Loucy (cell line): Measurements from ENCODE around the gene TBCCD1.

Source experiments
- EZH2phosphoT487 ChIP-seq: fragments of 200-600 bp; IDR thresholded peaks from 2 replicates; pipeline ENCODE4 v1.6.1; 2018; ENCODE audit warnings: antibody characterized with exemption, mild to moderate bottlenecking, moderate library complexity, borderline replicate concordance
- TF ChIP-seq, protein P1 (sequence below): fragments of 200-600 bp; sonication (generic); conservative IDR thresholded peaks from 2 replicates; pipeline ENCODE4 v1.5.1; 2014; ENCODE audit warnings: mild to moderate bottlenecking, antibody characterized with exemption, low read length

DNA sequence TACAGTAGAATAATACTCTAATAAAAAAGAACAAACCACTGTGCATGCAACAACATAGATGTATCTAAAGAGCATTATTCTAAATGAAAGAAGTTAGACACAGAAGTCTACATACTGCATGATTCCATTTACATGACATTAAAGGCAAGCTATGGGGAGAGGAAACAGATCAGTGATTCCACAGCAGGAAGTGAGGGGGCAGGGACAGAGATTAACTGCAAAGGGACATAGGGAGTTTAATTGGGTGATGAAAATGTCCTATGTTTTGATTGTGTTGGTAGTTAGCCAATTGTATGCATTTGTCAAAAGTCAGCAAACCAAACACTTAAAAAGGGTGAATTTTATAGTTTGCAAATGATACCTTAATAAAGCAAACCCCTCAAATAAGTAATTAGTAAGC lies 36.7 kb downstream of the TBCCD1 start:
- TF ChIP-seq, protein P1, sequence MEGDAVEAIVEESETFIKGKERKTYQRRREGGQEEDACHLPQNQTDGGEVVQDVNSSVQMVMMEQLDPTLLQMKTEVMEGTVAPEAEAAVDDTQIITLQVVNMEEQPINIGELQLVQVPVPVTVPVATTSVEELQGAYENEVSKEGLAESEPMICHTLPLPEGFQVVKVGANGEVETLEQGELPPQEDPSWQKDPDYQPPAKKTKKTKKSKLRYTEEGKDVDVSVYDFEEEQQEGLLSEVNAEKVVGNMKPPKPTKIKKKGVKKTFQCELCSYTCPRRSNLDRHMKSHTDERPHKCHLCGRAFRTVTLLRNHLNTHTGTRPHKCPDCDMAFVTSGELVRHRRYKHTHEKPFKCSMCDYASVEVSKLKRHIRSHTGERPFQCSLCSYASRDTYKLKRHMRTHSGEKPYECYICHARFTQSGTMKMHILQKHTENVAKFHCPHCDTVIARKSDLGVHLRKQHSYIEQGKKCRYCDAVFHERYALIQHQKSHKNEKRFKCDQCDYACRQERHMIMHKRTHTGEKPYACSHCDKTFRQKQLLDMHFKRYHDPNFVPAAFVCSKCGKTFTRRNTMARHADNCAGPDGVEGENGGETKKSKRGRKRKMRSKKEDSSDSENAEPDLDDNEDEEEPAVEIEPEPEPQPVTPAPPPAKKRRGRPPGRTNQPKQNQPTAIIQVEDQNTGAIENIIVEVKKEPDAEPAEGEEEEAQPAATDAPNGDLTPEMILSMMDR: no peak
- no peak for TF ChIP-seq EZH2phosphoT487
